DOHH2 (cell line): ENCODE measurements around the gene MAMDC2.

Source experiments
- H3F3A ChIP-seq: fragments of 200-600 bp; sonication (generic), shearing (Covaris generic); 2 replicates; pipeline ENCODE4 v1.6.0; 2016; ENCODE audit warnings: antibody characterized with exemption, mild to moderate bottlenecking; ENCODE audit not compliant: control insufficient read depth, insufficient read depth
- H3K27ac ChIP-seq: fragments of 200-600 bp; sonication (generic); 2 replicates; pipeline ENCODE4 v1.5.1; 2014; ENCODE audit warnings: low read depth, mild to moderate bottlenecking, low read length, moderate library complexity
- H3K27me3 ChIP-seq: fragments of 200-600 bp; sonication (generic); 2 replicates; pipeline ENCODE4 v1.6.1; 2014; ENCODE audit warnings: mild to moderate bottlenecking, low read length, mixed read lengths; ENCODE audit not compliant: control insufficient read depth
- H3K36me3 ChIP-seq: fragments of 200-600 bp; sonication (generic); 2 replicates; pipeline ENCODE4 v1.6.1; 2014; ENCODE audit warnings: mild to moderate bottlenecking, low read length, moderate library complexity, mixed read lengths; ENCODE audit not compliant: control insufficient read depth
- H3K4me1 ChIP-seq: fragments of 200-600 bp; sonication (generic); 2 replicates; pipeline ENCODE4 v1.6.1; 2014; ENCODE audit warnings: mild to moderate bottlenecking, low read length, mixed read lengths; ENCODE audit not compliant: control insufficient read depth
- H3K4me2 ChIP-seq: fragments of 200-600 bp; sonication (generic); 2 replicates; pipeline ENCODE4 v1.6.0; 2014; ENCODE audit warnings: mild to moderate bottlenecking, low read length, moderate library complexity
- H3K4me3 ChIP-seq: fragments of 200-600 bp; sonication (generic); 2 replicates; pipeline ENCODE4 v1.5.1; 2014; ENCODE audit warnings: mild to moderate bottlenecking, low read length, mixed read lengths
- H3K79me2 ChIP-seq: fragments of 200-600 bp; sonication (generic); 2 replicates; pipeline ENCODE4 v1.6.1; 2014; ENCODE audit warnings: mild to moderate bottlenecking, low read length, mixed read lengths; ENCODE audit not compliant: control insufficient read depth
- H3K9me2 ChIP-seq: fragments of 200-600 bp; sonication (generic); replicated peaks from 2 replicates; pipeline ENCODE4 v1.6.1; 2014; ENCODE audit warnings: mild to moderate bottlenecking, low read length, mixed read lengths; ENCODE audit not compliant: control insufficient read depth
- H3K9me3 ChIP-seq: fragments of 200-600 bp; sonication (generic); 2 replicates; pipeline ENCODE4 v1.6.1; 2014; ENCODE audit warnings: antibody characterized with exemption, low read length, mixed read lengths; ENCODE audit not compliant: control insufficient read depth, insufficient read depth
- H4K20me1 ChIP-seq: fragments of 200-600 bp; sonication (generic); 2 replicates; pipeline ENCODE4 v1.6.0; 2014; ENCODE audit warnings: low read depth, mild to moderate bottlenecking, antibody characterized with exemption, low read length, moderate library complexity; ENCODE audit not compliant: control insufficient read depth, insufficient read depth
- EZH2phosphoT487 ChIP-seq: fragments of 200-600 bp; sonication (generic); IDR thresholded peaks from 2 replicates; pipeline ENCODE4 v1.6.1; 2017; ENCODE audit warnings: borderline replicate concordance, mild to moderate bottlenecking, antibody characterized with exemption, low read length, moderate library complexity, mixed read lengths
- TF ChIP-seq, protein P1 (sequence below): fragments of 200-600 bp; sonication (generic); IDR thresholded peaks from one replicate; pipeline ENCODE4 v1.5.1; 2014; ENCODE audit warnings: antibody characterized with exemption, mild to moderate bottlenecking, low read depth, low read length; ENCODE audit not compliant: poor library complexity, severe bottlenecking

MAMDC2 gene

GRCh38 chr9:70261131-70261870 is 217.7 kb downstream of the MAMDC2 start:
- H4K20me1 ChIP-seq = peaks cover 20% of the 10 kb centered on the region
- no peaks in the 10 kb centered on the region for H3K27me3 ChIP-seq
- H3K9me2 ChIP-seq = no peaks in the 10 kb centered on the region
- peak overlapping the region; percentile 90 for H3K4me3 ChIP-seq
- H3K36me3 ChIP-seq = peaks cover 70% of the 10 kb centered on the region
- no peaks in the 10 kb centered on the region for H3K9me3 ChIP-seq
- peaks cover 57% of the 10 kb centered on the region for H3K4me1 ChIP-seq
- peak overlapping the region; percentile 92 for H3K4me2 ChIP-seq
- H3F3A ChIP-seq = no peaks in the 10 kb centered on the region
- peaks cover 81% of the 10 kb centered on the region for H3K79me2 ChIP-seq
- no peak for TF ChIP-seq EZH2phosphoT487
- TF ChIP-seq, protein P1, sequence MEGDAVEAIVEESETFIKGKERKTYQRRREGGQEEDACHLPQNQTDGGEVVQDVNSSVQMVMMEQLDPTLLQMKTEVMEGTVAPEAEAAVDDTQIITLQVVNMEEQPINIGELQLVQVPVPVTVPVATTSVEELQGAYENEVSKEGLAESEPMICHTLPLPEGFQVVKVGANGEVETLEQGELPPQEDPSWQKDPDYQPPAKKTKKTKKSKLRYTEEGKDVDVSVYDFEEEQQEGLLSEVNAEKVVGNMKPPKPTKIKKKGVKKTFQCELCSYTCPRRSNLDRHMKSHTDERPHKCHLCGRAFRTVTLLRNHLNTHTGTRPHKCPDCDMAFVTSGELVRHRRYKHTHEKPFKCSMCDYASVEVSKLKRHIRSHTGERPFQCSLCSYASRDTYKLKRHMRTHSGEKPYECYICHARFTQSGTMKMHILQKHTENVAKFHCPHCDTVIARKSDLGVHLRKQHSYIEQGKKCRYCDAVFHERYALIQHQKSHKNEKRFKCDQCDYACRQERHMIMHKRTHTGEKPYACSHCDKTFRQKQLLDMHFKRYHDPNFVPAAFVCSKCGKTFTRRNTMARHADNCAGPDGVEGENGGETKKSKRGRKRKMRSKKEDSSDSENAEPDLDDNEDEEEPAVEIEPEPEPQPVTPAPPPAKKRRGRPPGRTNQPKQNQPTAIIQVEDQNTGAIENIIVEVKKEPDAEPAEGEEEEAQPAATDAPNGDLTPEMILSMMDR = no peak
- H3K27ac ChIP-seq = no peak overlapping the region

DNA sequence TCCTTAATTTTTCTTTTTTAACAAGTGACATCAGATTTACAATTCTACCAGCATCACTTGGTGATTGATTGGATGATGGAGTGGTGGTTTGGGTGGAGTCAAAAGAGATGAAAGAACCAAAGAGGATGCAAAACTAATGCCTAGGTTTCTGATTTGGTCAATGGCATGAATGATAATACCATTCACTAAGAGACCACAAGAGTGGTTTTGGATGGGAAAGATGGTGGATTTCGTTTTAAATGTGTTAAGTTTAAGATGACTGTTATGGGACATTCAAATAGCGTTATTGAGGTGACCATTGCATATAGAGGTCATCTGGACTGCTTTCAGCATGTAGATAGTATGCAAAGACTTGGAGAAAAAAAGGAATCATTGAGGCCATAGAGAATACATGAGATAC is 218.7 kb downstream of the MAMDC2 start:
- peak overlapping the region; percentile 92; the same call in 1 of the 2 replicates for H3K4me2 ChIP-seq
- H3K27me3 ChIP-seq = no peaks in the 10 kb centered on the region
- H3K9me2 ChIP-seq = no peaks in the 10 kb centered on the region
- TF ChIP-seq, protein P1 = no peak
- TF ChIP-seq EZH2phosphoT487 = no peak
- 0 out of 2 replicates have a peak overlapping the region, but pooled peaks have one; percentile 90 for H3K4me3 ChIP-seq
- H3F3A ChIP-seq = no peaks in the 10 kb centered on the region
- peaks cover 91% of the 10 kb centered on the region for H3K79me2 ChIP-seq
- peaks cover 46% of the 10 kb centered on the region for H3K4me1 ChIP-seq
- peaks cover 20% of the 10 kb centered on the region for H4K20me1 ChIP-seq
- no peaks in the 10 kb centered on the region for H3K9me3 ChIP-seq
- no peak overlapping the region for H3K27ac ChIP-seq
- H3K36me3 ChIP-seq = peaks cover 80% of the 10 kb centered on the region

DNA sequence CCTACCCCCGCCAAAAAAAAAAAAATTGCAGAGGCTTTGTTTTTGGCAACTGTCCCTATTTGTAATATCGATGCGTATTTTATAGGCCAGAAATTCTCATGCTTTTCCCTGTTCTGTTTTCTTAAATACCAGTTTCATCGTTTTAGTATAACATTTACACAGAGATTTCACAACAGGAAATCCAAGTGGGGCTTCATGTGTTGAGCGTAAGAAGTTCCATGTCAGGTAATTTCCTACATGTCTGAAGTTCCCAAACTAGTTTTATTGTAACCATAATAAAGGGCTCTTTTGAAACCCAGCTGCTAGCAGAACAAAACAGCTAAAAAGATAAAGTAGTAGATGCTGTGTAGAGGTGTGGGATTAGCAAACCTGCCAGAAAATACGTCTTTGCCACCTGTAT is 219.3 kb downstream of the MAMDC2 start:
- peaks cover 20% of the 10 kb centered on the region for H4K20me1 ChIP-seq
- H3K36me3 ChIP-seq = peaks cover 85% of the 10 kb centered on the region
- peak overlapping the region; percentile 92; the same call in 1 of the 2 replicates for H3K4me2 ChIP-seq

GRCh38 chr9:70263421-70263820 is 219.8 kb downstream of the MAMDC2 start:
- Histone ChIP-seq H3K27me3 (no peaks in the 10 kb centered on the region), H4K20me1 (peaks cover 20% of the 10 kb centered on the region), H3K27ac (no peak overlapping the region), H3F3A (no peaks in the 10 kb centered on the region), H3K9me2 (no peaks in the 10 kb centered on the region), H3K79me2 (peaks cover 90% of the 10 kb centered on the region), H3K4me2 (no peak overlapping the region), H3K36me3 (peaks cover 89% of the 10 kb centered on the region), H3K9me3 (no peaks in the 10 kb centered on the region), H3K4me1 (peaks cover 35% of the 10 kb centered on the region), H3K4me3 (no peak overlapping the region)
- TF ChIP-seq EZH2phosphoT487 = no peak
- TF ChIP-seq, protein P1 = no peak

More for the DNA sequence above, 219.3 kb downstream of the MAMDC2 start:
- H3K4me1 ChIP-seq = peaks cover 40% of the 10 kb centered on the region
- H3K27ac ChIP-seq = no peak overlapping the region
- H3K27me3 ChIP-seq = no peaks in the 10 kb centered on the region
- peaks cover 94% of the 10 kb centered on the region for H3K79me2 ChIP-seq
- no peak for TF ChIP-seq EZH2phosphoT487
- no peaks in the 10 kb centered on the region for H3K9me3 ChIP-seq
- H3K4me3 ChIP-seq = no peak overlapping the region
- H3F3A ChIP-seq = no peaks in the 10 kb centered on the region
- no peaks in the 10 kb centered on the region for H3K9me2 ChIP-seq
